Body of pancreas (tissue), 4 donors: Measurements from ENCODE around the gene EPRS1. TPM values are rescaled to one million over a fixed set of nuclear protein-coding genes. Genes with fewer than 3 reads are reported as not detected.

ENCODE experiments used
- ATAC-seq: fragments of 150-250 bp; one replicate; pipeline ENCODE4 v1.9.1; 2016
- DNase-seq, 4 donors: peaks; one replicate each; pipeline ENCODE4 v3.0.0-alpha.2; 2019
- H3K27ac ChIP-seq, 4 donors: fragments of 200-600 bp; sonication (generic); 1 replicate in 3 of 4; 2 replicates in 1 of 4; pipeline versions ENCODE4 v1.5.1 to v1.6.1; 2016 to 2019; ENCODE audit warnings: mild to moderate bottlenecking in 1 of 4, mixed read lengths in 1 of 4, moderate library complexity in 1 of 4
- H3K27me3 ChIP-seq, 2 donors: fragments of 200-600 bp; sonication (generic); one replicate each; pipeline ENCODE4 v1.6.0; 2016; ENCODE audit warnings: mild to moderate bottlenecking in 1 of 2
- H3K36me3 ChIP-seq, 2 donors: fragments of 200-600 bp; sonication (generic); replicated peaks in 1 of 2; 2 replicates each; pipeline ENCODE4 v1.5.1; 2016; ENCODE audit warnings: low read depth in 2 of 2; ENCODE audit not compliant: insufficient read depth in 1 of 2
- H3K4me1 ChIP-seq: fragments of 200-600 bp; sonication (generic); one replicate; pipeline ENCODE4 v1.6.0; 2016
- H3K4me3 ChIP-seq, 2 donors: fragments of 200-600 bp; sonication (generic); 1 replicate in 1 of 2; 2 replicates in 1 of 2; pipeline ENCODE4 v1.5.1; 2016 to 2019
- H3K9me3 ChIP-seq, 3 donors: fragments of 200-600 bp; sonication (generic); 1 replicate in 2 of 3; 2 replicates in 1 of 3; pipeline ENCODE4 v1.5.1; 2016
- POLR2A ChIP-seq, 3 donors: fragments of 450-650 bp; IDR thresholded peaks; one replicate each; pipeline ENCODE4 v1.6.1; 2016; ENCODE audit warnings: antibody characterized with exemption in 3 of 3, mild to moderate bottlenecking in 2 of 3
- WGBS, 2 donors: methylation state at CpG; one replicate each; pipeline ENCODE4 v1.1.5; 2017; 5-methylcytosine and 5-hydroxymethylcytosine counted together
- intact Hi-C: fragments of 100-400 bp; cut with DNase I; formaldehyde crosslinking; loops from one replicate; pipeline ENCODE4 v1.15.1; 2023
- total RNA-seq, 2 donors: library from RNA; depleted of rRNA; stranded (reverse); fragments of >200 nt; gene quantifications; one replicate each; pipeline ENCODE4 v1.1.0, GENCODE V29; 2016
- TF ChIP-seq, protein P1 (sequence below), 7 experiments: fragments of 450-650 bp in 4 of 7; fragments of 200-600 bp in 3 of 7; sonication (generic) in 3 of 7; IDR thresholded peaks; one replicate each; pipeline ENCODE4 v1.5.1; 2016 to 2019; ENCODE audit warnings: antibody characterized with exemption in 7 of 7

Gene EPRS1
- 10 to 100 TPM; 33.0 to 37.6 TPM for total RNA-seq

DNA sequence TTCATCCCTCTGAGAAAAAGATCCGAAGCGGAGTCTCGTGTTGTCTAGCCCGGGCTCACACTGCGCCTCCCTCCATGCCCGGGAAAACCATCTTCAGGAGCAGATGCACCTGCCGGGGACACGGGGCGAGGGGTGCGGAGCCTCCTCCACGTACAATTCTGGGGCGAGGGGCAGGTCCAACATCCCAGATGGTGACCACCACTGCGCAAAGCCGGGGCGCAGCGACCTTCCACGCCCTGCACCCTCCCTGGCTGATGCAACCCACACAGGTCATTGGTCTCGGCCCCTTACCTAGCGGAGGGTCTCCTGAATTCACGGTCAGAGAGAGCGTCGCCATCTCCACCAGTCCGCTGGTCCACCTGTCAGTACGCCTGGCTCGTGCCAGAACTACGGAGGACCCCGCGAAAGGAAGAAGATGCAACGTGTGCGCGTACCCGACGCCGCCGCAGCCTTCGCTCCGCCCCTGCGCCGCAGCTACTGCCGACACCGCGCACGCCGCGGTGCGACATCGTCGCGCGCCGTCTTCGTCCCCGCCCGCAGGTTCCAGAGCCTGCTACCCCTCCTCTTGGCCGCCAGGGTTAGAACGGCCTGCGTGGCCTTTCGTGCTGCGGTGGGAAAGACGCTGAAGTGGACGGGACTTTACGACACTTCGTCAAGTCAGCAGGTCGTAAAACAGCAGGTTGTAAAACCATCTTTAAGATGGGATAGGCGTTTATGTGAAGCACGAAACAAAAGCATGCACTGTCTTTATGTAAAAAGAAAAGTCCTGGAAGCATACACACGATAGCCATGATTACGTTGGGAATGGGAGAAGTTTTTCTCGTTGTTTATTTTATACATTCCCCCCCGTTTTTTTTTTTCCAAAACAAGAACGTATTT lies at the start of gene EPRS1:
Gene EPRS1, minus strand, starts transcription at position 454 of the 879 bp plus-strand sequence. Its CDS starts 117 bp downstream, at position 337.
- no peaks in the 10 kb centered on the region for H3K9me3 ChIP-seq
- intact Hi-C loops, result no loop called here
- H3K4me1 ChIP-seq, result peaks cover 20% of the 10 kb centered on the region
- peak; percentile 100 for ATAC-seq
- WGBS, 2 donors, result 0 to 1% methylated on average over 46 to 71 of the region's 71 CpGs
- H3K4me3 ChIP-seq, result peak within 1 kb of the TSS; percentile 60 to 79
- TF ChIP-seq, protein P1, sequence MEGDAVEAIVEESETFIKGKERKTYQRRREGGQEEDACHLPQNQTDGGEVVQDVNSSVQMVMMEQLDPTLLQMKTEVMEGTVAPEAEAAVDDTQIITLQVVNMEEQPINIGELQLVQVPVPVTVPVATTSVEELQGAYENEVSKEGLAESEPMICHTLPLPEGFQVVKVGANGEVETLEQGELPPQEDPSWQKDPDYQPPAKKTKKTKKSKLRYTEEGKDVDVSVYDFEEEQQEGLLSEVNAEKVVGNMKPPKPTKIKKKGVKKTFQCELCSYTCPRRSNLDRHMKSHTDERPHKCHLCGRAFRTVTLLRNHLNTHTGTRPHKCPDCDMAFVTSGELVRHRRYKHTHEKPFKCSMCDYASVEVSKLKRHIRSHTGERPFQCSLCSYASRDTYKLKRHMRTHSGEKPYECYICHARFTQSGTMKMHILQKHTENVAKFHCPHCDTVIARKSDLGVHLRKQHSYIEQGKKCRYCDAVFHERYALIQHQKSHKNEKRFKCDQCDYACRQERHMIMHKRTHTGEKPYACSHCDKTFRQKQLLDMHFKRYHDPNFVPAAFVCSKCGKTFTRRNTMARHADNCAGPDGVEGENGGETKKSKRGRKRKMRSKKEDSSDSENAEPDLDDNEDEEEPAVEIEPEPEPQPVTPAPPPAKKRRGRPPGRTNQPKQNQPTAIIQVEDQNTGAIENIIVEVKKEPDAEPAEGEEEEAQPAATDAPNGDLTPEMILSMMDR (IDR thresholded peaks at IDR 0.05), result peak; percentile 67 to 98 (median 93)
- TF ChIP-seq POLR2A (IDR thresholded peaks at IDR 0.05), result peak; percentile 55 to 77 (median 72)
- H3K27me3 ChIP-seq, result no peaks in the 10 kb centered on the region
- peak; percentile 92 to 97 (median 94) for DNase-seq
- H3K27ac ChIP-seq, result peak within 1 kb of the TSS; percentile 57 to 88 (median 76)
- H3K36me3 ChIP-seq, result no peaks in the 10 kb centered on the region

DNA sequence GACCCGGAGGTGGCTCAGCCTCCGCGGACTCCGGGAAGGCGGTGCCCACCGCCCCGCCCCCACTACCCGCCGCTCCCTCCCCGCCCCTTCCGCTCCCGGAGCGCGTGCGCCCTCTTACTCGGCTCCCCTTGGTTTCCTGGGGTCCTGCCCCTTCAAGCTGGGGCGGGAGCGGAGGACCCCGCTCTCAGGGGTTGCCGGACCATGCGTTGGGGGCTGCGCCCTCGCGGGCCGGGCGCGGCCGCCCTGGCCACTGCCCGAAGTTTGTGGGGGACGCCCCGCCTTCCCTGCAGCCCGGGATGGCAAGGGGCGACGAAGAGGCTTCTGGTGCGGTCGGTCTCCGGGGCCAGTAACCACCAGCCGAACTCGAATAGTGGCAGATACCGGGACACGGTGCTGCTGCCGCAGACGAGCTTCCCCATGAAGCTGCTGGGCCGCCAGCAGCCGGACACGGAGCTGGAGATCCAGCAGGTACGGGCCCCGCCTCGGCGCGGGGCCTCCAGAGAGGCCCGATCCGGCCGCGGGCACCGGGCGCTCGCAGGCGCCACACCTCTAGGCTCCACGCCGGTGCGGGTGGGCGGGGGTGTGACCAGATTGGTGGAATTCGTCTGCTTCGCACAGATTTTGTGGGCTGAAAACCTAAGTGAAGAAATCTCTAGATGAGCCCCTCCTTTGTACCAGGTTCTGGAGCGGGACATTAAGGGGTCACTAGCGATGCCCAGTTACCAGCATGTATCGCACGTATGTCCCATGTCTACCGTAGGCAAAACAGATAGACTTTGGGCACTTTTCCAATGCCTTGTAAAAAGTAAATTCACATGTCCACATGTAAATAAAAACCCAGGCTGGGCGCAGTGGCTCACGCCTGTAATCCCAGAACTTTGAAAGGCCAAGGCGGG lies 48.0 kb upstream of the EPRS1 start, which contains the start of gene IARS2:
Gene IARS2, plus strand, starts transcription at position 117 of the 896 bp plus-strand sequence. Its CDS starts 85 bp downstream, at position 202.
- WGBS, 2 donors, result 1 to 3% methylated on average over 18 to 72 of the region's 73 CpGs
- ATAC-seq, result peak; percentile 90
- Histone ChIP-seq H3K4me3 (peak within 1 kb of the TSS; percentile 84 to 100), H3K4me1 (peaks cover 22% of the 10 kb centered on the region), H3K27ac (peak within 1 kb of the TSS; percentile 47 to 89 (median 78)), H3K9me3 (no peaks in the 10 kb centered on the region), H3K27me3 (no peaks in the 10 kb centered on the region), H3K36me3 (no peaks in the 10 kb centered on the region)
- TF ChIP-seq POLR2A (IDR thresholded peaks at IDR 0.05), result peak in 2 of 3 donors; percentile 60 to 68
- TF ChIP-seq, protein P1 (IDR thresholded peaks at IDR 0.05), result no peak
- intact Hi-C loops, result no loop called here
- DNase-seq, result peak; percentile 89 to 93 (median 90)

DNA sequence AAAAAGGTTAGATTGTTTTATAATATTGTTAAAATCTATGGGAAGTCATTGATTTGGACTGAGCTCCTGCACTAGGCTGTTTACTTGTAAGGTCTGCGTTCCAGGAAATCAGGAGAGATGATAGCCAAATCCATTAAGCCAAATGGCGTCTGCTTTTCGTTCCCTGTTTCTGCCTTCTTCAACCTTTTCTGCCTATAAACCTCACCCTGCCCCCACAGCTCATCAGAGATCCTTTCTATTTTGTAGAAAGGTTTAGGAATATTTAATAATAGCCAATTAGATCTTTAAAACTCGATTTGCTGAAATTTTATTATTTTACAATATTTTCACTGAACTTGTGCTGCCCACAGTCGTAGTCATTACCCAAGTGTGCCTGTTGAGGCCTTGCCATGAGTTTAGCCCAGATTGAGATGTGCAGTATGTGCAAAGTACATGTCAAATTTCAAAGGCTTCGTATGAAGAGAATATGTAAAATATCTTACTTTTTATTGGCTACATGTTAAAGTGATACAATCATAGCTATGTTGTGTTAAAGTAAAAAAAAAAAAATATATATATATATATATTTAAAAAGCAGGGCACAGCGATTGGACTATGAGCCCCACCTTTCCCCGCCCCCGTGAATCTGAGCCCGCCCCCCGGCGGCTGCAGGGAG lies 47.2 kb upstream of the EPRS1 start:
- WGBS, 2 donors, result 14 to 18% methylated on average over 12 of the region's 12 CpGs
- H3K27ac ChIP-seq, result peak overlapping the region in 3 of 4 donors; percentile 53 to 89 (median 88)
- intact Hi-C loops, result no loop called here

DNA sequence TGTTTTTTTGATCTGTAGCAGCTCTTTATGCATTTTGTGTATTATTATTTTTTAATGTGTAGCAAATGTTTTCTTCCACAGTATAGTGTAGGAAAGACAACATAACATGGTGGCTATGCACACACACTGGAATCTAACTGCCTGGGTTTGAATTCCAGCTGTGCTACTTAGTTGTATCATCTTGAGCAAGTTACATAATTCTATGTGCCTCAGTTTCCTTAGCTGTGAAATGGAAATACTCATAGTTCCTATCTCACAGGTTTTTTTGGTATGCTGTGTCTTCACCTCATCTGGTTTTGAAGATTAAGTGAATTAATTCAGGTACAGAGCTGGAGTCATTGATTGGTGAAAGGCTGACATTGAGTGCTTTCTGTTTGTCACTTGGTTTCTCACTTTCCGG lies 46.4 kb upstream of the EPRS1 start:
- Histone ChIP-seq H3K4me1 (peaks cover 36% of the 10 kb centered on the region), H3K27me3 (no peaks in the 10 kb centered on the region), H3K9me3 (no peaks in the 10 kb centered on the region), H3K36me3 (no peaks in the 10 kb centered on the region), H3K27ac (no peak overlapping the region), H3K4me3 (no peak overlapping the region)
- 95 to 100% methylated on average over 1 of the region's 1 CpG for WGBS, 2 donors
- no peak for ATAC-seq
- intact Hi-C loops, result no loop called here
- no peak for DNase-seq
- no peak for TF ChIP-seq POLR2A (IDR thresholded peaks at IDR 0.05)
- TF ChIP-seq, protein P1 (IDR thresholded peaks at IDR 0.05), result no peak

More for the DNA sequence above, 47.2 kb upstream of the EPRS1 start:
- peaks cover 29% of the 10 kb centered on the region for H3K4me1 ChIP-seq
- DNase-seq (no peak), ATAC-seq (no peak)
- no peaks in the 10 kb centered on the region for H3K27me3 ChIP-seq
- H3K9me3 ChIP-seq, result no peaks in the 10 kb centered on the region
- H3K4me3 ChIP-seq, result peak overlapping the region in 1 of 2 donors; percentile 84
- no peak for TF ChIP-seq POLR2A (IDR thresholded peaks at IDR 0.05)
- TF ChIP-seq, protein P1 (IDR thresholded peaks at IDR 0.05), result no peak
- no peaks in the 10 kb centered on the region for H3K36me3 ChIP-seq
